ENCODE data around the gene KRTAP9-6.
"Not testable (repeated sequence)": the region's sequence is repeated elsewhere in the genome, so short reads cannot be mapped to it uniquely, and the experiment has no call there.

Gene KRTAP9-6, protein sequence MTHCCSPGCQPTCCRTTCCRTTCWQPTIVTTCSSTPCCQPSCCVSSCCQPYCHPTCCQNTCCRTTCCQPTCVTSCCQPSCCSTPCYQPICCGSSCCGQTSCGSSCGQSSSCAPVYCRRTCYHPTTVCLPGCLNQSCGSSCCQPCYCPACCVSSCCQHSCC

DNA sequence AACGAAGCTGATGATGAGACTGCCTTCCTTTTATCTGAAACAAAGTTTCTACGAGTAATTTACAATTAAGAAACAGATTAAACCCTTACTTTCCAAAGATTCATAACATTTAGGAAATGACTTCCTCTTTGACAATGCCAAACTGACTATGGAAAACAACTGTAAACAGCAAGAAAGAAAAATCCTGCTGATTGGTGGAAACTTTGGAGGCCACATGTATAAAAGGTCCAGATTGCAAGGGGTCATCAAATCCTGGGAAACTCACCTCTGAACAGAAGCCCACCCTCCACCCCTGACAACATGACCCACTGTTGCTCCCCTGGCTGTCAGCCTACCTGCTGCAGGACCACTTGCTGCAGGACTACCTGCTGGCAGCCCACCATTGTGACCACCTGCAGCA lies at the start of gene KRTAP9-6:
TSS of gene KRTAP9-6 (plus strand) at position 301 of the 400 bp plus-strand sequence. CDS start at position 301, 0 bp downstream.
- no peak for FAIRE-seq
- DNase-seq (ENCODE audit: insufficient read length, low spot score): no peak

DNA sequence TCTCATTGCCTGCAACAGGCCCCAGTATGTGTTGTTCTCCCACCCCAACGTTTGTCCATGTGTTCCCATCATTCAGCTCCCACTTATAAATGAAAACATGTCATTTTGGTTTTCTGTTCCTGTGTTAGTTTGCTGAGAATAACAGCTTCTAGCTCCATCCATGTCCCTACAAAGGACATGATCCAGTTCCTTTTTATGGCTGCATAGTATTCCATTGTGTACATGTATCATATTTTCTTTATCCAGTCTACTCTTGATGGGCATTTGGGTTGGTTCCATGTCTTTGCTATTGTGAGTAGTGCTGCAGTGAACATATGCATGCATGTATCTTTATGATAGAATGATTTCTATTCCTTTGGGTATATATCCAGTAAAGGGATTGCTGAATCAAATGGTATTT lies 49.5 kb upstream of the KRTAP9-6 start:
- DNase-seq (ENCODE audit: insufficient read length, low spot score) (no peak), FAIRE-seq (no peak)

DNA sequence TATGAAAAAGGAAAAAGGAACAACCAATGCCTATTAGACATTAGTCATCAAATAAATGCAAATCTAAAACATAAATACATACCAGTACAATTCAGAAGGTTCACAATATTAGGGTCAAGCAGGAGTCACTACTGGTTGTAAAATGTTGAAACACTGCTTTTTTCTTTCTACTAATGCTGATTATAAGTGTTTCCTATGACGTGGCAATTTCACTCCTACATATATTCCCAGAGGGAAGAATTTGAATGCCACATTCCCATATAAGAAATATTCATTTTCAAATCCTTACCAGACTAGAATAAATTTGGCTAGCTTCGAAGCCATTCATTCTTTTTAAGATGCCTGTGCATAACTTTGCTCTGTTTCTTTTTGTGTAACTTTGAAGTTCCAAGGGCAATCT lies 41.4 kb upstream of the KRTAP9-6 start:
- DNase-seq (ENCODE audit: insufficient read length, low spot score): no peak
- FAIRE-seq: no peak

DNA sequence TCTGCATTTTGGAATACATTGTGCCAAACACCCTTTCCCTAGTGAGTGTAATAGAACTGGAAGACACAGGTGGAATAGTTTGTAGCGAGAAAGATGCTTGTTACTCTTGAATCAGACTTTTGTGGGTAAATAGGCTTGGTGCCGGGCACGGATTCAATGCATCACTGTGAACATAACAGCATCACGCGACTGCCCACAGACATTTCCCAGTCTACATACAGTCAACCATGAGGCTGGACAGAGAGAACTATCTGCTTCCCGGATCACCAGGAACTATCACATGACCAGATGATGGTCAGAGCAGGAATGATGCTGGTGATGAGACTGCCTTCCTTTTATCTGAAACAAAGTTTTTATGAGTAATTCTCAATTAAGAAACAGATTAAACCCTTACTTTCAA lies 39.1 kb upstream of the KRTAP9-6 start:
- FAIRE-seq: no peak
- DNase-seq (ENCODE audit: insufficient read length, low spot score): no peak

DNA sequence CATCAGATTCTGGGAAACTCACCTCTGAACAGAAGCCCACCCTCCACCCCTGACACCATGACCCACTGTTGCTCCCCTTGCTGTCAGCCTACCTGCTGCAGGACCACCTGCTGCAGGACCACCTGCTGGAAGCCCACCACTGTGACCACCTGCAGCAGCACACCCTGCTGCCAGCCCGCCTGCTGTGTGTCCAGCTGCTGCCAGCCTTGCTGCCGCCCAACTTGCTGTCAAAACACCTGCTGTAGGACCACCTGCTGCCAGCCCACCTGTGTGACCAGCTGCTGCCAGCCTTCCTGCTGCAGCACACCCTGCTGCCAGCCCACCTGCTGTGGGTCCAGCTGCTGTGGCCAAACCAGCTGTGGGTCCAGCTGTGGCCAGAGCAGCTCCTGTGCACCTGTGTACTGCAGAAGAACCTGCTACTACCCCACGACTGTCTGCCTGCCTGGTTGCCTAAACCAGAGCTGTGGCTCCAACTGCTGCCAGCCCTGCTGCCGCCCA lies 38.5 kb upstream of the KRTAP9-6 start, which contains the start of gene KRTAP9-2:
TSS of gene KRTAP9-2 (plus strand) at position 51 of the 498 bp plus-strand sequence. CDS start at position 58, 7 bp downstream.
- DNase-seq (ENCODE audit: insufficient read length, low spot score); FAIRE-seq: not testable (repeated sequence)

DNA sequence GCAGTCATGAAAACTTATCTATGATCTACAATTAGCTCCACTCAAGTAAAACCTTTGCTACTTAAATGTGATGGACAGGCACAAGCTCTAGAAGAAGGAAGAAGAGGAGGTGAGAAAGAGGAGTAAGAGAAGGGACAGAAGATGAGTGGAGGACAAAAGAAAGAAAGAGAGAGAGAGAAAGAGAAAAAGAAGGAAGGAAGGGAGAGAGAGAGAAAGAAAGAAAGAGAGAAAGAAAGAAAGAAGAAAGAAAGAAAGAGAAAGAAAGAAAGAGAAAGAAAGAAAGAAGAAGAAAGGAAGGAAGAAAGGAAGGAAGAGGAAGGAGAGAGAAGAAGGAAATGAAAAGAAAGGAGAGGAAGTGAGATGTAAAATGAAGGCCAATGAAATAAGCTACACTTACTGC lies 35.1 kb upstream of the KRTAP9-6 start:
- no peak for FAIRE-seq
- no peak for DNase-seq (ENCODE audit: insufficient read length, low spot score)

DNA sequence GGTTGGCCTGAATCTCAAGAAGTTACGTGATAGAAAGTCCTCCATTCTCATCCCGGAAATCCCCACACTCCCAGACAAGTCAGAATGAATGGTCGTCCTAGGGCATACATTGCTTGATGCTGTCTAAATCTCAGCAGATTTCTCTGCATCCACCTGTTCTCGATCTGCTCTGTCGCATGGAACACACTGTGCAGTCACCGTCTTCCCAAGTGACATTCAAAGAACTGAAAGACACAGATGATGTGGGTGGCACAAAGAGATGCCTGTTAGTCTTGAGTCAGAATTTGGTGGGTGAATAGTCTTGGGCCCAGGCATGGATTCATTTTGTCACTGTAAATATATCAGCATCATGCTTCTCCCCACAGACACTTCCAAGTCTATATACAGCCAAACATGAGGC lies 33.4 kb upstream of the KRTAP9-6 start:
- no peak for FAIRE-seq
- DNase-seq (ENCODE audit: insufficient read length, low spot score): no peak

DNA sequence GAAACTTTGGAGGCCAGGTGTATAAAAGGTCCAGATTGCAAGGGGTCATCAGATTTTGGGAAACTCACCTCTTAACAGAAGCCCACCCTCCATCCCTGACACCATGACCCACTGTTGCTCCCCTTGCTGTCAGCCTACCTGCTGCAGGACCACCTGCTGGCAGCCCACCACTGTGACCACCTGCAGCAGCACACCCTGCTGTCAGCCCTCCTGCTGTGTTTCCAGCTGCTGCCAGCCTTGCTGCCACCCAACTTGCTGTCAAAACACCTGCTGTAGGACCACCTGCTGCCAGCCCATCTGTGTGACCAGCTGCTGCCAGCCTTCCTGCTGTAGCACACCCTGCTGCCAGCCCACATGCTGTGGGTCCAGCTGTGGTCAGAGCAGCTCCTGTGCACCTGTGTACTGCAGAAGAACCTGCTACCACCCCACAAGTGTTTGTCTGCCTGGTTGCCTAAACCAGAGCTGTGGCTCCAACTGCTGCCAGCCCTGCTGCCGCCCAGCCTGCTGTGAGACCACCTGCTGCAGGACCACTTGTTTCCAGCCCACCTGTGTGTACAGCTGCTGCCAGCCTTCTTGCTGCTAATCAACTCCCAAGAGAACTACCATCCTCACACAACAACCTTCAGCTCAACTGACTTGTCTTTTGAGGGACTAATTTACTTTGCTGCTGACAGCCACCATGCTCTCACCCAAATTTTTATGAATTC lies 32.6 kb upstream of the KRTAP9-6 start, which contains the start of gene KRTAP9-3:
TSS of gene KRTAP9-3 (plus strand) at position 51 of the 707 bp plus-strand sequence. CDS start at position 104, 53 bp downstream.
- FAIRE-seq: not testable (repeated sequence)

DNA sequence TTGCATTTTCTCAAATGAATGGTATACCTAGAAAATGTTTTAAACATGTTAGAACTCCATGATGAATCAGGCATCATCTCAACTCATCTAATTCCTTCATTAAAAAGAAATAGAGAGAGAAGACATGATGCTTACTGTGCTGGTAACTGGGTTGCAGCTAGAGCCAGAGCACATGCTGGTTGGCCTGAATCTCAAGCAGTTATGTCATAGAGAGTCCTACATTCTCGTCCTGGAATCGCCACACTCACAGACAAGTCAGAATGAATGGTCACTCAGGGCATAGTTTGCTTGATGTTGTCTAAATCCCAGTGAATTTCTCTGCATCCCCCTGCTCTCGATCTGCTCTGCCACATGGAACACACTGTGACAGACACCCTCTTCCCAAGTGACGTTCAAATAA lies 28.1 kb upstream of the KRTAP9-6 start:
- not testable (repeated sequence) for FAIRE-seq; DNase-seq (ENCODE audit: insufficient read length, low spot score)

More for the DNA sequence above, 32.6 kb upstream of the KRTAP9-6 start, which contains the start of gene KRTAP9-3:
- not testable (repeated sequence) for DNase-seq (ENCODE audit: insufficient read length, low spot score)

DNA sequence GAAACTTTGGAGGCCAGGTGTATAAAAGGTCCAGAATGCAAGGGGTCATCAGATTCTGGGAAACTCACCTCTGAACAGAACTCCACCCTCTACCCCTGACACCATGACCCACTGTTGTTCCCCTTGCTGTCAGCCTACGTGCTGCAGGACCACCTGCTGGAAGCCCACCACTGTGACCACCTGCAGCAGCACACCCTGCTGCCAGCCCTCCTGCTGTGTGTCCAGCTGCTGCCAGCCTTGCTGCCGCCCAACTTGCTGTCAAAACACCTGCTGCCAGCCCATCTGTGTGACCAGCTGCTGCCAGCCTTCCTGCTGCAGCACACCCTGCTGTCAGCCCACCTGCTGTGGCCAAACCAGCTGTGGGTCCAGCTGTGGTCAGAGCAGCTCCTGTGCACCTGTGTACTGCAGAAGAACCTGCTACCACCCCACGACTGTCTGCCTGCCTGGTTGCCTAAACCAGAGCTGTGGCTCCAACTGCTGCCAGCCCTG lies 27.2 kb upstream of the KRTAP9-6 start, which contains the start of gene KRTAP9-8:
TSS of gene KRTAP9-8 (plus strand) at position 51 of the 489 bp plus-strand sequence. CDS start at position 104, 53 bp downstream.
- FAIRE-seq; DNase-seq (ENCODE audit: insufficient read length, low spot score): not testable (repeated sequence)

DNA sequence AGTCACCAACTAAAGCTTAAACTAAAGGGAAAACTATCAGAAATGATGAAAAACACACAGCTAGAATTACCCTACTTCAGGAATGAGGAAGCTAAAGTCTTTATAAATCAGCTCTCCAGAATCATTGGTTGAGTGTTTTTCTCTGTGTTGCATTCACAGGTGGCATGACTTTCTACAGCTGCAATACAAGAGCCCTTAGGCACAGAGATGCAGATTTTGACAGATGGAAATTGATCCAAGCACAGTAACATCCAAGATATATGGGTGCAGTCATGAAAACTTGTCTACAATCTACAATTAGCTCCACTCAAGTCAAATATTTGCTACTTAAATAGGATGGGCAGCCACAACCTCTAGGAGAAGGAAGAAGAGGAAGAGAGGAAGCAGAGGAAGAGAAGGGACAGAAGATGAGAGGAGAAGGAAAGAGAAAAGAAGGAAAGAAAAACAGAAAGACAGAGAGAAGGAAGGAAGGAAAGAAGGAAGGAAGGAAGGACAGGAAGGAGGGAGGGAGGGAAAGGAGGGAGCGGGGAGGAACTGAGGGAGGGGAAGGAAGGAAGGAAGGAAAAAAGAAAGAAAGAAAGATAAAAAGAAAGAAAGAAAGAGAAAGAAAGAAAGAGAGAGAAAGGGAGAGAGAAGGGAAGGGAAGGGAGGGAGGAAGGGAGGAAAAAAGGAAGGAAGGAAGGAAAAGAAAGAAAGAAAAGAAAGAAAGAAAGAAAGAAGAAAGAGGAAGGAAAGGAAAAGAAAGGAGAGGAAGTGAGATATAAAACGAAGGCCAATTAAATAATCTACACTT lies 18.0 kb upstream of the KRTAP9-6 start:
- not testable (repeated sequence) for DNase-seq (ENCODE audit: insufficient read length, low spot score); FAIRE-seq

DNA sequence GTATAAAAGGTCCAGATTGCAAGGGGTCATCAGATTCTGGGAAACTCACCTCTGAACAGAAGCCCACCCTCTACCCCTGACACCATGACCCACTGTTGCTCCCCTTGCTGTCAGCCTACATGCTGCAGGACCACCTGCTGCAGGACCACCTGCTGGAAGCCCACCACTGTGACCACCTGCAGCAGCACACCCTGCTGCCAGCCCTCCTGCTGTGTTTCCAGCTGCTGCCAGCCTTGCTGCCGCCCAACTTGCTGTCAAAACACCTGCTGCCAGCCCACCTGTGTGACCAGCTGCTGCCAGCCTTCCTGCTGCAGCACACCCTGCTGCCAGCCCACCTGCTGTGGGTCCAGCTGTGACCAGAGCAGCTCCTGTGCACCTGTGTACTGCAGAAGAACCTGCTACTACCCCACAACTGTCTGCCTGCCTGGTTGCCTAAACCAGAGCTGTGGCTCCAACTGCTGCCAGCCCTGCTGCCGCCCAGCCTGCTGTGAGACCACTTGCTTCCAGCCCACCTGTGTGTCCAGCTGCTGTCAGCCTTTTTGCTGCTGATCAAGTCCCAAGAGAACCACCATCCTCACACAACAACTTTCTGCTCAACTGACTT lies 15.4 kb upstream of the KRTAP9-6 start, which contains the start of gene KRTAP9-4:
TSS of gene KRTAP9-4 (plus strand) at position 51 of the 604 bp plus-strand sequence. CDS start at position 85, 34 bp downstream.
- not testable (repeated sequence) for DNase-seq (ENCODE audit: insufficient read length, low spot score); FAIRE-seq

DNA sequence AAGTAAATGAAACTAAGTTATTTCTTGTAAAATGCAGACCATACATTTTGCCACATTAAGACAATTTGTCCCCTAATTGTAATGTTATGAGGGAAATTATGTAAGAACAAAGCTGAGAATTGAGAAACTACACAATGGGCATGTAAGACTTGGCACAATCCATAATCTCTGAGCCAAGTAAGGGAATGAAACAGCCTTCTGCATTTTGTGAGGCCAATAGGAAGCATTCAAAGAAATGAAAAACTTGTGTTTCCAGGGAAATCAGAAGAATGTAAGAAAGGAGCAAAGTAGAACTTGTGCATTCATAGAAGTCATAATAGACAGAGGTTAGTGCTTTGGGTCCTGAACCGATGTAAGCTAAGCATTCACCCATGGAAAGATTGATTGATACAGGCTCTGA lies 13.9 kb upstream of the KRTAP9-6 start:
- FAIRE-seq: no peak

DNA sequence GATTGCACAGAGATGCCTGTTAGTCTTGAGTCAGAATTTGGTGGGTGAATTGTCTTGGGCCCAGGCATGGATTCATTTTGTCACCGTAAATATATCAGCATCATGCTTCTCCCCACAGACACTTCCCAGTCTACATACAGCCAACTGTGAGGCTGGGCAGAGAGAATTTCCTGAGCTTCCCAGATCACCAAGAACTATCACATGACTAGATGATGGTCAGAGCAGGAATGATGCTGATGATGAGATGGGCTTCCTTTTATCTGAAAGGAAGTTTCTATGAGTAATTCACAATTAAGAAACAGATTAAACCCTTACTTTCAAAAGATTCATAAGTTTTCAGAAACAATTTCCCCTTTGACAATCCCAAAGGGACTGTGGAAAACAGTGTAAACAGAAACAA lies 10.3 kb upstream of the KRTAP9-6 start:
- no peak for DNase-seq (ENCODE audit: insufficient read length, low spot score)
- FAIRE-seq: no peak

More for the DNA sequence above, 13.9 kb upstream of the KRTAP9-6 start:
- no peak for DNase-seq (ENCODE audit: insufficient read length, low spot score)

DNA sequence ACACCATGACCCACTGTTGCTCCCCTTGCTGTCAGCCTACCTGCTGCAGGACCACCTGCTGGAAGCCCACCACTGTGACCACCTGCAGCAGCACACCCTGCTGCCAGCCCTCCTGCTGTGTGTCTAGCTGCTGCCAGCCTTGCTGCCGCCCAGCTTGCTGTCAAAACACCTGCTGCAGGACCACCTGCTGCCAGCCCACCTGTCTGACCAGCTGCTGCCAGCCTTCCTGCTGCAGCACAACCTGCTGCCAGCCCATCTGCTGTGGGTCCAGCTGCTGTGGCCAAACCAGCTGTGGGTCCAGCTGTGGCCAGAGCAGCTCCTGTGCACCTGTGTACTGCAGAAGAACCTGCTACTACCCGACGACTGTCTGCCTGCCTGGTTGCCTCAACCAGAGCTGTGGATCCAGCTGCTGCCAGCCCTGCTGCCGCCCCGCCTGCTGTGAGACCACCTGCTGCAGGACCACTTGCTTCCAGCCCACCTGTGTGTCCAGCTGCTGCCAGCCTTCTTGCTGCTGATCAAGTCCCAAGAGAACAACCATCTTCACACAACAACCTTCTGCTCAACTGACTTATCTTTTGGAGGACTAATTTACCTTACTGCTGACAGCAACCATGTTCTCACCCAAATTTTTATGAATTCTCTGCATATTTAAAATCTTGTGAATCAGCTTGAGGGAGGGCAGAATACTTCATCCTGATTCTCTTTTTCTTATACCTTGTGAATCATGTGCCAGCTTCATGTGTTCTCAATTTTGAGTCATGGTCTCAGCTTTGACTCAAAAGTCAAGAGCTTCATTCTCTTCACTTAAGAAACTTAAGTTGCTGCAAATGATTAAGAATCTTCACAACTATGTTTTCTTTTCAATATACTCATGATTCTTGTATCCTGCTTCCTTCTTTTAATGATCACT lies 9.5 kb upstream of the KRTAP9-6 start, which contains the start of gene KRTAP9-9:
TSS of gene KRTAP9-9 (plus strand) at position 4 of the 910 bp plus-strand sequence.
- not testable (repeated sequence) for DNase-seq (ENCODE audit: insufficient read length, low spot score)
- peak; percentile 42 for FAIRE-seq

DNA sequence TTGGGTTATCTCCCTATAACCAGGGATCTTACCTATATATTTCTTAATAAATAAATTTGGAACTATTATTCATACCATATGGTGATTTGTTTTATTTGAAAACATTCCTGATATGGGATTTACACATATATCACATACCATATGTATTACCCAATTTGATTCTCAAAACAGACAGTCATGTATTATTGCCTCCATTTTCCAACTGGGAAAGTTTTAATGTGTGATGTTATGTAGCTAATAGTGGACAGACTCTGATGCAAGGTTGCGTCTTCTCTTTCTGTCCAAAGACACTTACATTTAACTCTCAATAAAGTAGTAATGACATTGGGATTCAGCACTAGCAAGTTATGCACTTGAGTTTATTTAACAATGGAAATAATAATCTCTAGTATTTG lies 8.9 kb upstream of the KRTAP9-6 start:
- DNase-seq (ENCODE audit: insufficient read length, low spot score) (no peak), FAIRE-seq (no peak)

DNA sequence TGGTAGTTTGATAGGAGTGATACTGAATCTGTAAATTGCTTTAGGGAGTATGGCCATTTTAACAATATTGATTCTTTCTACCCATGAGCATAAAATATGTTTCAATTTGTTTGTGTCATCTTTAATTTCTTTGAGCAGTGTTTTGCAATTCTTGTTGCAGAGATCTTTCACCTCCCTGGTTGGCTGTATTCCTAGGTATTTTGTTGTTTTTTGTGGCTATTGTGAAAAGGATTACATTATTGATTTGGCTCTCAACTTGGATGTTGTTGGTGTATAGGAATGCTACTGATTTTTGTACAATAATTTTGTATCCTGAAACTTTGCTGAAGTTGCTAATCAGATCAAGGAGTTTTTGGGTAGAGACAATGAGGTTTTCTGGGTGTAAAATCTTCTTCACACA lies 6.8 kb upstream of the KRTAP9-6 start:
- FAIRE-seq: no peak
- DNase-seq (ENCODE audit: insufficient read length, low spot score): no peak

DNA sequence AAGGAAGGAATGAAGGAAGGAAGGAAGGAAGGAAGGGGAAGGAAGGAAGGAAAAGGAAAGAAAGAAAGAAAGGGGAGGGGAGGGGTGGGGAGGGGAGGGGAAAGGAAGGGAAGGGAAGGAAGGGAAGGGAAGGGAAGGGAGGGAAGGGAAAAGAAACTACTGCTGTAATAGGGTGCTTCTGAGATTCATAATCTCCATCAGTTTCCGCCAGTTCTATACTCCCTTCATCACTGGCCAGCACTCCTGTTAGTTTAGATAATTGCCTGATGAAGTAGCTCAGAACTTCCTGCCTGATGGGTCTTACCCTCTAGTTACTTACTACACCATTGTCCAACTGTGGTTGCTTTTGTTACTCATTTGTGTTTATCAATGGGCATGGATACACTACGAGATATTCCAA lies 2.0 kb upstream of the KRTAP9-6 start:
- DNase-seq (ENCODE audit: insufficient read length, low spot score) (no peak), FAIRE-seq (no peak)

DNA sequence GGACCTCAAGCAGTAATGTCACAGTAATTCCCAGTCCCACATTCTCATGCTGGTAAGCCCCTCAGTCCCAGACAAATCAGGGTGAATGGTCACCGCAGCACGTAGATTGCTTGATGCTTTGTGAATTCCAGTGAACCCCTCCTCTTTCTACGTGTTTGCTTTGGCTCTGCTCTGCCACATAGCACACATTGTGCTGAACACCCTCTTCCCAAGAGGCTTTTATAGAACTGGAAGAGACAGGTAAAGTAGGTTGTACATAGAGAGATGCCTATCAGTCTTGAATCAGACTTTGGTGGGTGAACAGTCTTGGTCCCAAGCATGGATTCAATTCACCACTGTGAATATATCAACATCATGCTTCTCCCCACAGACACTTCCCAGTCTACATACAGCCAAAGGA lies 579 bp upstream of the KRTAP9-6 start:
- DNase-seq (ENCODE audit: insufficient read length, low spot score) (no peak), FAIRE-seq (no peak)

All from GM19239 (cell line).